Hepatocyte (in vitro differentiated cells): ENCODE measurements around the gene TACC3.

ENCODE experiments used
- EZH2 ChIP-seq: fragments of 200-600 bp; sonication (generic); IDR thresholded peaks from 2 replicates; pipeline ENCODE4 v1.6.1; 2016; ENCODE audit warnings: antibody characterized with exemption, mild to moderate bottlenecking, borderline replicate concordance
- EZH2phosphoT487 ChIP-seq: fragments of 200-600 bp; sonication (generic); IDR thresholded peaks from one replicate; pipeline ENCODE4 v1.6.1; 2018; ENCODE audit warnings: antibody characterized with exemption, mild to moderate bottlenecking, low read depth, moderate library complexity; ENCODE audit not compliant: unreplicated experiment, severe bottlenecking
- TF ChIP-seq, protein P1 (sequence below): fragments of 200-600 bp; sonication (generic); IDR thresholded peaks from 2 replicates; pipeline ENCODE4 v1.5.1; 2016; ENCODE audit warnings: antibody characterized with exemption, mild to moderate bottlenecking; ENCODE audit not compliant: poor library complexity

GRCh38 chr4:1682860-1683259 is 38.5 kb upstream of the TACC3 start:
- TF ChIP-seq, protein P1, sequence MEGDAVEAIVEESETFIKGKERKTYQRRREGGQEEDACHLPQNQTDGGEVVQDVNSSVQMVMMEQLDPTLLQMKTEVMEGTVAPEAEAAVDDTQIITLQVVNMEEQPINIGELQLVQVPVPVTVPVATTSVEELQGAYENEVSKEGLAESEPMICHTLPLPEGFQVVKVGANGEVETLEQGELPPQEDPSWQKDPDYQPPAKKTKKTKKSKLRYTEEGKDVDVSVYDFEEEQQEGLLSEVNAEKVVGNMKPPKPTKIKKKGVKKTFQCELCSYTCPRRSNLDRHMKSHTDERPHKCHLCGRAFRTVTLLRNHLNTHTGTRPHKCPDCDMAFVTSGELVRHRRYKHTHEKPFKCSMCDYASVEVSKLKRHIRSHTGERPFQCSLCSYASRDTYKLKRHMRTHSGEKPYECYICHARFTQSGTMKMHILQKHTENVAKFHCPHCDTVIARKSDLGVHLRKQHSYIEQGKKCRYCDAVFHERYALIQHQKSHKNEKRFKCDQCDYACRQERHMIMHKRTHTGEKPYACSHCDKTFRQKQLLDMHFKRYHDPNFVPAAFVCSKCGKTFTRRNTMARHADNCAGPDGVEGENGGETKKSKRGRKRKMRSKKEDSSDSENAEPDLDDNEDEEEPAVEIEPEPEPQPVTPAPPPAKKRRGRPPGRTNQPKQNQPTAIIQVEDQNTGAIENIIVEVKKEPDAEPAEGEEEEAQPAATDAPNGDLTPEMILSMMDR, result no peak
- TF ChIP-seq EZH2phosphoT487 (no peak), EZH2 (no peak)
